HCT116 (cell line): Measurements from ENCODE around the gene HERPUD2. TPM values are rescaled to one million over a fixed set of nuclear protein-coding genes. Genes with fewer than 3 reads are reported as not detected.
"Not testable (repeated sequence)": the region's sequence is repeated elsewhere in the genome, so short reads cannot be mapped to it uniquely, and the experiment has no call there.

Experiments used
- ATAC-seq: fragments of 200-7000 bp; cut with Tn5 transposase; 2 replicates; pipeline ENCODE4 v1.9.1; 2020; ENCODE audit warnings: mild to moderate bottlenecking, moderate library complexity
- BruUV-seq: library from RNA; stranded (reverse); fragments of 400-500 nt; replicated peaks from 2 replicates; lab custom pipeline; 2021; lab: Mats Ljungman, UMichigan
- CTCF ChIA-PET: fragments of 300-600 bp; sonication (Branson Sonifier 250); formaldehyde crosslinking; loops from one replicate; lab custom pipeline; 2021; ENCODE audit warnings: antibody characterized with exemption; lab: Charles Lee
- POLR2A ChIA-PET: fragments of 300-600, 350-600 bp; sonication (Branson Sonifier 250); formaldehyde crosslinking; loops from one replicate; lab custom pipeline; 2021; ENCODE audit warnings: antibody characterized with exemption; lab: Charles Lee
- RAD21 ChIA-PET, 2 experiments: fragments of 300-600 bp; sonication (Branson Sonifier 250); formaldehyde crosslinking; loops; one replicate each; lab custom pipeline; 2023; ENCODE audit warnings: low total read pairs in 2 of 2; ENCODE audit not compliant: uncharacterized antibody in 2 of 2, unreplicated experiment in 2 of 2, low non-redundant PET in 1 of 2; lab: Charles Lee
- DNase-seq: peaks from one replicate; pipeline ENCODE4 v3.0.0-alpha.2; 2010; ENCODE audit warnings: low read depth, low spot score
- H2AFZ ChIP-seq: fragments of 200-600 bp; shearing (Covaris generic), sonication (generic); 2 replicates; pipeline ENCODE4 v1.6.1; 2017; ENCODE audit warnings: low read depth, mixed run types, mixed read lengths, antibody characterized with exemption, low read length; ENCODE audit not compliant: poor library complexity, severe bottlenecking
- H3K27ac ChIP-seq: 2 replicates; pipeline ENCODE4 v1.5.1; 2012; ENCODE audit warnings: low read depth, low read length
- H3K27me3 ChIP-seq: fragments of 200-600 bp; sonication (generic); 2 replicates; pipeline ENCODE4 v1.6.1; 2016; ENCODE audit warnings: mixed run types, low read length, mixed read lengths; ENCODE audit not compliant: insufficient read depth
- H3K36me3 ChIP-seq, 2 experiments: fragments of 200-500 bp in 1 of 2; fragments of 200-600 bp in 1 of 2; sonication (Bioruptor generic) in 1 of 2; sonication (generic) in 1 of 2; 2 replicates each; pipeline versions ENCODE4 v1.5.1 to v1.6.1; 2014 to 2016; ENCODE audit warnings: low read length in 2 of 2, inconsistent platforms in 1 of 2, mixed read lengths in 1 of 2, mixed run types in 1 of 2; ENCODE audit not compliant: insufficient read depth in 2 of 2, control insufficient read depth in 1 of 2
- H3K4me1 ChIP-seq, 2 experiments: fragments of 200-600 bp in 1 of 2; sonication (generic) in 1 of 2; 2 replicates each; pipeline versions ENCODE4 v1.5.1 to v1.6.1; 2012 to 2017; ENCODE audit warnings: low read length in 2 of 2, inconsistent platforms in 1 of 2, mild to moderate bottlenecking in 1 of 2, mixed read lengths in 1 of 2, mixed run types in 1 of 2, moderate library complexity in 1 of 2; ENCODE audit not compliant: insufficient read depth in 2 of 2, control insufficient read depth in 1 of 2
- H3K4me2 ChIP-seq: fragments of 200-600 bp; sonication (generic); 2 replicates; pipeline ENCODE4 v1.6.1; 2017; ENCODE audit warnings: mixed run types, low read length, mixed read lengths
- H3K4me3 ChIP-seq, 2 experiments: fragments of 200-600 bp in 1 of 2; sonication (generic) in 1 of 2; replicated peaks in 1 of 2; 2 replicates each; pipeline ENCODE4 v1.5.1; 2011 to 2016; ENCODE audit warnings: low read length in 2 of 2, control low read depth in 1 of 2, low read depth in 1 of 2, mild to moderate bottlenecking in 1 of 2, mixed read lengths in 1 of 2, mixed run types in 1 of 2
- H3K79me2 ChIP-seq: fragments of 200-600 bp; sonication (generic); 2 replicates; pipeline ENCODE4 v1.6.1; 2017; ENCODE audit warnings: mild to moderate bottlenecking, mixed run types, low read length, moderate library complexity, mixed read lengths; ENCODE audit not compliant: insufficient read depth
- H3K9ac ChIP-seq: fragments of 200-600 bp; sonication (generic); 2 replicates; pipeline ENCODE4 v1.6.1; 2016; ENCODE audit warnings: low read length, mixed read lengths
- H3K9me2 ChIP-seq: fragments of 200-600 bp; sonication (generic), shearing (Covaris generic); 2 replicates; pipeline ENCODE4 v1.6.1; 2017; ENCODE audit warnings: mixed run types, mild to moderate bottlenecking, moderate library complexity; ENCODE audit not compliant: insufficient read depth
- H3K9me3 ChIP-seq, 2 experiments: fragments of 200-500 bp in 1 of 2; fragments of 200-600 bp in 1 of 2; sonication (Bioruptor generic) in 1 of 2; sonication (generic) in 1 of 2; 2 replicates each; pipeline ENCODE4 v1.6.1; 2014 to 2017; ENCODE audit warnings: low read length in 2 of 2, mixed read lengths in 2 of 2, inconsistent platforms in 1 of 2, low read depth in 1 of 2, mild to moderate bottlenecking in 1 of 2, mixed run types in 1 of 2, moderate library complexity in 1 of 2; ENCODE audit not compliant: control insufficient read depth in 1 of 2, insufficient read depth in 1 of 2
- H4K20me1 ChIP-seq: fragments of 200-600 bp; sonication (generic), shearing (Covaris generic); 2 replicates; pipeline ENCODE4 v1.6.1; 2017; ENCODE audit warnings: mixed run types, mild to moderate bottlenecking, moderate library complexity; ENCODE audit not compliant: insufficient read depth
- CBX3 ChIP-seq: IDR thresholded peaks from 2 replicates; pipeline ENCODE4 v1.6.1; 2012; ENCODE audit warnings: low read depth
- CEBPB ChIP-seq: IDR thresholded peaks from 2 replicates; pipeline ENCODE4 v1.6.1; 2012; ENCODE audit warnings: low read depth
- EGR1 ChIP-seq: IDR thresholded peaks from 2 replicates; pipeline ENCODE4 v1.6.1; 2012; ENCODE audit warnings: low read depth
- ELF1 ChIP-seq: IDR thresholded peaks from 2 replicates; pipeline ENCODE4 v1.6.1; 2012; ENCODE audit warnings: low read depth, borderline replicate concordance
- EZH2 ChIP-seq: fragments of 200-600 bp; sonication (generic); IDR thresholded peaks from 2 replicates; pipeline ENCODE4 v1.6.1; 2017; ENCODE audit warnings: antibody characterized with exemption, mixed run types
- EZH2phosphoT487 ChIP-seq: fragments of 200-600 bp; IDR thresholded peaks from 2 replicates; pipeline ENCODE4 v1.6.1; 2018; ENCODE audit warnings: antibody characterized with exemption, borderline replicate concordance
- FOSL1 ChIP-seq: IDR thresholded peaks from 2 replicates; pipeline ENCODE4 v1.6.1; 2012; ENCODE audit warnings: low read depth
- JUND ChIP-seq: IDR thresholded peaks from 2 replicates; pipeline ENCODE4 v1.6.1; 2012
- POLR2A ChIP-seq: IDR thresholded peaks from 2 replicates; pipeline ENCODE4 v1.7.0; 2011; ENCODE audit warnings: borderline replicate concordance; ENCODE audit not compliant: insufficient read depth, insufficient read length; ENCODE audit errors: extremely low read depth
- RAD21 ChIP-seq: IDR thresholded peaks from 2 replicates; pipeline ENCODE4 v1.6.1; 2012; ENCODE audit warnings: low read depth, mild to moderate bottlenecking
- SIN3A ChIP-seq: IDR thresholded peaks from 2 replicates; pipeline ENCODE4 v1.6.1; 2012; ENCODE audit warnings: low read depth
- SP1 ChIP-seq: IDR thresholded peaks from 2 replicates; pipeline ENCODE4 v1.6.1; 2012; ENCODE audit warnings: low read depth
- YY1 ChIP-seq: IDR thresholded peaks from 2 replicates; pipeline ENCODE4 v1.6.1; 2011; ENCODE audit warnings: low read length, low read depth, moderate library complexity, mild to moderate bottlenecking; ENCODE audit not compliant: insufficient replicate concordance; ENCODE audit errors: extremely low read depth
- ZFX ChIP-seq: fragments of 450-650 bp; IDR thresholded peaks from 2 replicates; pipeline ENCODE4 v1.6.1; 2017
- ZNF274 ChIP-seq: fragments of 200-500 bp; sonication (Bioruptor generic); IDR thresholded peaks from 2 replicates; pipeline ENCODE4 v1.6.1; 2014; ENCODE audit warnings: mild to moderate bottlenecking, low read depth, low read length, inconsistent platforms
- intact Hi-C: fragments of 100-400 bp; cut with micrococcal nuclease; formaldehyde crosslinking; loops from 2 replicates; pipeline ENCODE4 v1.10.0; 2022
- total RNA-seq: library from RNA; stranded (reverse); gene quantifications from one replicate; pipeline ENCODE4 v1.2.1, GENCODE V29; 2021; ENCODE audit not compliant: unreplicated experiment
- TF ChIP-seq, protein P1 (sequence below): IDR thresholded peaks from 2 replicates; pipeline ENCODE4 v1.6.1; 2012
- TF ChIP-seq, protein P2 (sequence below), 3 experiments: fragments of 200-600 bp in 1 of 3; sonication (generic) in 1 of 3; IDR thresholded peaks in 2 of 3; conservative IDR thresholded peaks in 1 of 3; 2 replicates each; pipeline ENCODE4 v1.5.1; 2012 to 2017; ENCODE audit warnings: low read depth in 2 of 3, low read length in 2 of 3, antibody characterized with exemption in 1 of 3, borderline replicate concordance in 1 of 3, control low read depth in 1 of 3, mild to moderate bottlenecking in 1 of 3, mixed read lengths in 1 of 3, mixed run types in 1 of 3, moderate library complexity in 1 of 3; ENCODE audit not compliant: insufficient read depth in 1 of 3

The HERPUD2 gene
- total RNA-seq, 1 experiment from 2014 or later: 20.5 TPM

DNA sequence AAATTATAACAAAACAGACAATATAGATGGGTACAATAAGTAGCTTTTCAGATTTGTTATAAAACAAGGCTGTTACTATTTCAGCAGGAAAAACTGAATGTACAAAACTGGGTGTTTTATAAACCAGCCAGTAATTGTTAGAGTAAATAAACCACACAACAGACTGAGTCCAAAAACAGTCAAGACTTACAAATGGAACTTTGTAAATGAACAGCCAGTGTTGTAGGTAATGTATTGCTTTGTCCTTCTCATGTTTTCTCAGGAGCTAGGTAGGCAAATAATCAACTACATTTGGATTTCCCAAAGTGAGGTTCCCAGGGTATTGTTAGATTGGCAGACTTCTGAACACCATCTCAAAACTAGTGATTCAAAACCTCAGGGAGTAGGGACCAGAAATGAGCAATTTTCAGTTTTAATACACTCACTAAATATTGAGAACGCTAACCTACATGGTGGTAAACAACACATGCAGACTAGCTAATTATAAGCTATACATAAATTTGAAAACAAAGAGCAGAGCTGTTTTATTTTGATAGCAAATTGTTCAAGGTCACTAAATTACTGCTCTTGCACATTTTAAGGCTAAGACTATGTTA, 36.2 kb downstream of the HERPUD2 start (continued):
- TF ChIP-seq SIN3A: no peak

DNA sequence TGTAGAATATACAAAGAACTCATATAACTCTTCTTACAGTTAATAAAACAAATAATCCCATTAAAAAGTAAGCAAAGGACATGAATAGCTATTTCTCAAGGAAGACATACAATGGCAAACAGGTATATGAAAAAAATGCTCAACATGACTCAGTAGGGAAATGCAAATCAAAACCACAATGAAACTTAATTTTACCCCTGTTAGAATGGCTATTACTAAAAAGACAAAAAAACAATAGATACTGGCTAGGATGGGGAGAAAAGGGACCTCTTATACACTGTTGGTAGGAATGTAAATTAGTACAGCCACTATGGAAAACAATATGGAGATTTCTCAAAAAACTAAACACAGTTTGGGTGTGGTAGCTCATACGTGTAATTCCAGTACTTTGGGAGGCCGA, 37.8 kb downstream of the HERPUD2 start:
- TF ChIP-seq JUND (no peak), FOSL1 (no peak), YY1 (no peak), ZNF274 (no peak), ZFX (no peak), CBX3 (no peak), EZH2 (no peak), POLR2A (no peak), RAD21 (no peak), SP1 (no peak), EGR1 (no peak), ELF1 (no peak), CEBPB (no peak), EZH2phosphoT487 (no peak)
- TF ChIP-seq, protein P1, sequence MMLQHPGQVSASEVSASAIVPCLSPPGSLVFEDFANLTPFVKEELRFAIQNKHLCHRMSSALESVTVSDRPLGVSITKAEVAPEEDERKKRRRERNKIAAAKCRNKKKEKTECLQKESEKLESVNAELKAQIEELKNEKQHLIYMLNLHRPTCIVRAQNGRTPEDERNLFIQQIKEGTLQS: no peak
- TF ChIP-seq, protein P2, sequence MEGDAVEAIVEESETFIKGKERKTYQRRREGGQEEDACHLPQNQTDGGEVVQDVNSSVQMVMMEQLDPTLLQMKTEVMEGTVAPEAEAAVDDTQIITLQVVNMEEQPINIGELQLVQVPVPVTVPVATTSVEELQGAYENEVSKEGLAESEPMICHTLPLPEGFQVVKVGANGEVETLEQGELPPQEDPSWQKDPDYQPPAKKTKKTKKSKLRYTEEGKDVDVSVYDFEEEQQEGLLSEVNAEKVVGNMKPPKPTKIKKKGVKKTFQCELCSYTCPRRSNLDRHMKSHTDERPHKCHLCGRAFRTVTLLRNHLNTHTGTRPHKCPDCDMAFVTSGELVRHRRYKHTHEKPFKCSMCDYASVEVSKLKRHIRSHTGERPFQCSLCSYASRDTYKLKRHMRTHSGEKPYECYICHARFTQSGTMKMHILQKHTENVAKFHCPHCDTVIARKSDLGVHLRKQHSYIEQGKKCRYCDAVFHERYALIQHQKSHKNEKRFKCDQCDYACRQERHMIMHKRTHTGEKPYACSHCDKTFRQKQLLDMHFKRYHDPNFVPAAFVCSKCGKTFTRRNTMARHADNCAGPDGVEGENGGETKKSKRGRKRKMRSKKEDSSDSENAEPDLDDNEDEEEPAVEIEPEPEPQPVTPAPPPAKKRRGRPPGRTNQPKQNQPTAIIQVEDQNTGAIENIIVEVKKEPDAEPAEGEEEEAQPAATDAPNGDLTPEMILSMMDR (IDR thresholded peaks at IDR 0.05 in 2 of 3, conservative IDR thresholded peaks at IDR 0.05 in 1 of 3; ENCODE audit: borderline replicate concordance in 1 of 3, insufficient read depth in 1 of 3, low read depth in 2 of 3, low read length in 2 of 3): no peak
- DNase-seq (no peak), ATAC-seq (no peak)
- Histone ChIP-seq H3K9ac (no peak overlapping the region), H3K4me3 (no peak overlapping the region), H3K79me2 (no peaks in the 10 kb centered on the region; the same call in 1 of the 2 replicates), H3K9me3 (no peaks in the 10 kb centered on the region), H3K27me3 (no peaks in the 10 kb centered on the region), H3K4me1 (no peaks in the 10 kb centered on the region), H2AFZ (no peak overlapping the region), H3K4me2 (no peak overlapping the region), H4K20me1 (no peaks in the 10 kb centered on the region; the same call in 1 of the 2 replicates), H3K27ac (no peak overlapping the region), H3K36me3 (no peaks in the 10 kb centered on the region), H3K9me2 (no peaks in the 10 kb centered on the region)
- intact Hi-C loops: no loop called here
- ChIA-PET RAD21 (no interaction called here), POLR2A (no interaction called here), CTCF (no interaction called here)
- no TSS peak for BruUV-seq

DNA sequence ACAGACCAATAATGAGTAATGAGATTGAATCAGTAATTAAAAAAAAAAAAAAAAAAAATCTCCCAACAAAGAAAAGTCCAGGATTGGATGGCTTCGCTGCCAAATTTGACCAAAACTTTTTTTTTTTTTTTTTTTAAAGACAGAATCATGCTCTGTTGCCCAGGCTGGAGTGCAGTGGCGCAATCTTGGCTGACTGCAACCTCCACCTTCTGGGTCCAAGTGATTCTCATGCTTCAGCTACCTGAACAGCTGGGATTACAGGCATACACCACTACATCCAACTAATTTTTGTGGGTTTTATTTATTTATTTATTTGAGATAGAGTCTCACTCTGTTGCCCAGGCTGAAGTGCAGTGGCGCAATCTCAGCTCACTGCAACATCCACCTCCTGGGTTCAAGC, 40.4 kb downstream of the HERPUD2 start:
- DNase-seq, intact Hi-C loops, H3K9ac ChIP-seq, H3K27me3 ChIP-seq, H3K36me3 ChIP-seq, BruUV-seq, H3K4me3 ChIP-seq, POLR2A ChIA-PET, H3K9me3 ChIP-seq, H2AFZ ChIP-seq, H3K4me2 ChIP-seq, H3K79me2 ChIP-seq, H4K20me1 ChIP-seq, H3K27ac ChIP-seq, H3K9me2 ChIP-seq, H3K4me1 ChIP-seq, ATAC-seq, RAD21 ChIA-PET: not testable (repeated sequence)
- CTCF ChIA-PET: interaction anchor here (1.2 kb wide), 1 partner anchor 8 kb away, joined by 3 read pairs; no protein-coding TSS in a partner anchor
